Neural crest cell (in vitro differentiated cells): ENCODE measurements around the gene SPINT1. TPM values are rescaled to one million over a fixed set of nuclear protein-coding genes. Genes with fewer than 3 reads are reported as not detected.

Experiments
- DNase-seq: peaks from one replicate; pipeline ENCODE4 v3.0.0; 2021; ENCODE audit warnings: low read depth, mixed read lengths, low spot score
- H3K27ac Mint-ChIP-seq: one replicate; pipeline ENCODE4 v1.8.0; 2021; ENCODE audit warnings: mild to moderate bottlenecking, mixed read lengths; ENCODE audit not compliant: unreplicated experiment
- H3K27me3 Mint-ChIP-seq: 2 replicates; pipeline ENCODE4 v1.8.0; 2021; ENCODE audit warnings: low read depth, mild to moderate bottlenecking, mixed read lengths
- H3K36me3 Mint-ChIP-seq: 2 replicates; pipeline ENCODE4 v1.8.0; 2021; ENCODE audit warnings: low read depth, mild to moderate bottlenecking, mixed read lengths
- H3K4me1 Mint-ChIP-seq: 2 replicates; pipeline ENCODE4 v1.8.0; 2021; ENCODE audit warnings: mixed read lengths
- H3K4me3 Mint-ChIP-seq: one replicate; pipeline ENCODE4 v1.8.0; 2021; ENCODE audit warnings: mild to moderate bottlenecking, mixed read lengths
- H3K9me3 Mint-ChIP-seq: 2 replicates; pipeline ENCODE4 v1.8.0; 2021; ENCODE audit warnings: mixed read lengths
- total RNA-seq: library from RNA; stranded (reverse); gene quantifications from 2 replicates; pipeline ENCODE4 v1.2.1, GENCODE V29; 2021
- TF ChIP-seq, protein P1 (sequence below): fragments of 200-600 bp; sonication (generic); conservative IDR thresholded peaks from 2 replicates; pipeline ENCODE4 v1.5.0; 2021; ENCODE audit warnings: antibody characterized with exemption, mild to moderate bottlenecking

Gene SPINT1
- total RNA-seq, 1 donor from 2014 or later = 1.0 TPM

DNA sequence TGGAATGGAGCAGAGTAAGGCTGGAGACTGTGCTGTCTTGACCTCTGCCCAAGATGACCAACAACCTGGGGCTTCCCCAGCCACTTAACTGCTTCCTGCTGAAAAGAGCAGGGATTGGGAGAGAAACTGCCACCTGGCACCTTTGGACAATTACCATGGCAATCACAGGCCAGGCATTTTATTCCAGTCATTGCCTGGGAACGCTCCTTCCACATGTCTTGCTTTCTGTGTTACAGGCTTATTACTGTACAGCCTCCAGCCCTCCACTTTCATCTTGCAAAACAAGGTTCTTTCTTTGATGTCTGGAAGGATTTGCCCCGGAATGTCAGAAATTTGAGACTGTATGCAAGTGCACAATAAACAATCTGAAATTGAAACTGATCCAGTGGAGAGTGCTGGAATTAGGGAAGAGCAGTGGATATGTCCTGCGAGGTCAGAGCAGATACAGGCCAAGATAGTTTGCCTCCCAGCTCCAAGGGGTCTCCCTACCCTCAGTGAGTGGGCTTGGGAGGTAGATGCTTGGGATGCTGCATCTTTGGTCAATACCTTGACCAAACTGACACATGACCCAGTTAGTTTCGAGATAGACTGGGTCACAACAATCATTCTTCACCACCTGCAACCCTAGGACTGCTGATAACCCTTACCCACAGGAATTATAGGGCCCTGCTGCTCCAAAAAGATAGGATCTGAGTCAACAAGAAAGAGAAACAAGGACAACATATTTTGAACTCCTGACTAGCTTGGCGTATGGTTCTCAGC is 18.0 kb upstream of the SPINT1 start:
- Mint-ChIP-seq H3K4me1 (no peaks in the 10 kb centered on the region), H3K27ac (no peak overlapping the region), H3K27me3 (peaks cover 13% of the 10 kb centered on the region), H3K36me3 (no peaks in the 10 kb centered on the region), H3K4me3 (no peak overlapping the region), H3K9me3 (no peaks in the 10 kb centered on the region)
- TF ChIP-seq, protein P1, sequence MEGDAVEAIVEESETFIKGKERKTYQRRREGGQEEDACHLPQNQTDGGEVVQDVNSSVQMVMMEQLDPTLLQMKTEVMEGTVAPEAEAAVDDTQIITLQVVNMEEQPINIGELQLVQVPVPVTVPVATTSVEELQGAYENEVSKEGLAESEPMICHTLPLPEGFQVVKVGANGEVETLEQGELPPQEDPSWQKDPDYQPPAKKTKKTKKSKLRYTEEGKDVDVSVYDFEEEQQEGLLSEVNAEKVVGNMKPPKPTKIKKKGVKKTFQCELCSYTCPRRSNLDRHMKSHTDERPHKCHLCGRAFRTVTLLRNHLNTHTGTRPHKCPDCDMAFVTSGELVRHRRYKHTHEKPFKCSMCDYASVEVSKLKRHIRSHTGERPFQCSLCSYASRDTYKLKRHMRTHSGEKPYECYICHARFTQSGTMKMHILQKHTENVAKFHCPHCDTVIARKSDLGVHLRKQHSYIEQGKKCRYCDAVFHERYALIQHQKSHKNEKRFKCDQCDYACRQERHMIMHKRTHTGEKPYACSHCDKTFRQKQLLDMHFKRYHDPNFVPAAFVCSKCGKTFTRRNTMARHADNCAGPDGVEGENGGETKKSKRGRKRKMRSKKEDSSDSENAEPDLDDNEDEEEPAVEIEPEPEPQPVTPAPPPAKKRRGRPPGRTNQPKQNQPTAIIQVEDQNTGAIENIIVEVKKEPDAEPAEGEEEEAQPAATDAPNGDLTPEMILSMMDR = no peak
- DNase-seq = no peak

DNA sequence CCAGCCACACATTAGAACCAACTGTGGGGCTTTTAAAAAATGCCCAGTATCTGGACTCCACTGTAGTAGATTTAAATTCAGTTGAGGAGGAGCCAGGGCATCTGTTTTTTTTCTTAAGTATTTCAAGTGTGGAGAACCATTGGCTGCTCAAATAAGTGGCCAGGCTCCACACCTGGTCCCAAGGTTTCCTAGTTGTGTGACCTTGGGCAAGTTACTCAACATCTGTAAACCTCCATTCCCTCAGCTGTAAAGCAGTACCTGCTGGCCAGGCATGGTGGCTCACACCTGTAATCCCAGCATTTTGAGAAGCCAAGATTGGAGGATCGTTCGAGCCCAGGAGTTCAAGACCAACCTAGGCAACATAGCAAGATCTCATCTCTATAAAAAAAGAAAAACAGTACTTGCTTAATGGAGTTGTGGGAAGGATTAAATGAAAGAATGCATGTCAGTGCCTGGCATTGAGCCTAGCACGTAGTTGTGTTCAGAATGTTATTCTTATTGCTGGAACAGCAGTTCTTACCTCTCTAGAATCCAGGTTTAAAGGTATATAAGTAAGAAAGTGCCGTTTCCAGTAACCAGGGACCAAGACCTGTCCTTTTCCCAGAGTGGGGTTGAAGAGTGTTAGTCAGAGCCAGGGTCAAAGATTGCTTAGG is 17.3 kb upstream of the SPINT1 start:
- Mint-ChIP-seq H3K27me3 (peaks cover 13% of the 10 kb centered on the region), H3K4me1 (no peaks in the 10 kb centered on the region), H3K4me3 (no peak overlapping the region), H3K9me3 (no peaks in the 10 kb centered on the region), H3K36me3 (no peaks in the 10 kb centered on the region), H3K27ac (no peak overlapping the region)
- no peak for DNase-seq
- TF ChIP-seq, protein P1 = no peak

DNA sequence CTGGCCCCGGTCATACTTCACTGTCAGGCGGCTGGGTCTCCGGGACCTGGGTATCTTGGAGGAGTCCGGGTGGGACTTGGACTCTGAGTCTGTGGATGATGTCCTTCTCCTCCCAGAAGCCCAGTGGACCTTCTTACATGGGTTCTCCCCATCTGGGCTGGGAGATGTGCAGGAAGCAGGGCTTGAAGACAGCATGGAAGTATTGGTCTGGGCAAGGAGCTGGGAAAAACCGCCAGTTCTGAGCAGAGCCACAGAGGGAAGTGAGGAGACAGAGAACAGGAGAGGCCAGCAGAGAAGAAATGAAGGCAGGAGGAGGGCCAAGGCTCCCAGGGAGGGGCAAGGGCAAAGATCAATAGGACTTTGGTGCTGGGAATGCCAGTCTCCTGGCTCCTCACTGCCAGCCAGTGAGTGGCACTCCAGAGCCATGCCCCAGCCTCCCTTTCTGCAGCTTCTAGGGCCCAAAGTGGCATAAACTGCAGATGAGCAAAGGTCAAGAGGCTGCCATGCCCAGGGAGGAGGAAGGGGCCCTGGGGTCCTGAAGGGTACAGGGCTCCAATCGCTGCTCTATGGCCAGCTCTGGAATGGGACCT is 15.3 kb upstream of the SPINT1 start, which contains the start of gene PPP1R14D:
Gene PPP1R14D, minus strand, starts transcription at position 262 of the 590 bp plus-strand sequence. Its CDS starts 67 bp downstream, at position 195.
- H3K27ac Mint-ChIP-seq = no peak within 1 kb of the TSS
- TF ChIP-seq, protein P1 = no peak

DNA sequence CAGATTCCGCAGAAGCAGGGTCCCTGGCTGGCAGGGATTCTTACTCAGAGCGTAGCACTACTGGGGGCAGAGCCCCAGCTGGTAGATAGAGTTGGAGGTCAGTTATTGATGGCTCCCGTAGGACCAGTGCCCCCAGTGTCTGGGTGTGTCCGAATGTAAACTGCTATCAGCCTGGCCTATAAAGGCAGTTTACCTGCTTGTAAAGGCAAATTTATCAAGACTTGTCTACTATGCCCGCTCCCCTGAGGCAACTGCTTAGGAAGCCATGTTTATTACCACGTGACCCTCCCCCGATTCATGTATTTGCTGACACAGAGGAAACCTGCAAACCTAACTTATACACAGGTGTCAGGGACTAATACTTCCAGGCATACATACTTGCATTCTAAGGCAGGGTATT is 14.7 kb upstream of the SPINT1 start:
- Mint-ChIP-seq H3K27me3 (peaks cover 13% of the 10 kb centered on the region), H3K27ac (no peak overlapping the region), H3K4me3 (no peak overlapping the region), H3K9me3 (no peaks in the 10 kb centered on the region), H3K4me1 (no peaks in the 10 kb centered on the region), H3K36me3 (no peaks in the 10 kb centered on the region)
- TF ChIP-seq, protein P1 = no peak
- DNase-seq = no peak

More for the DNA sequence above, 15.3 kb upstream of the SPINT1 start, which contains the start of gene PPP1R14D:
- Mint-ChIP-seq H3K4me1 (no peaks in the 10 kb centered on the region), H3K9me3 (no peaks in the 10 kb centered on the region), H3K4me3 (no peak within 1 kb of the TSS), H3K36me3 (no peaks in the 10 kb centered on the region), H3K27me3 (peaks cover 13% of the 10 kb centered on the region)
- DNase-seq = no peak

DNA sequence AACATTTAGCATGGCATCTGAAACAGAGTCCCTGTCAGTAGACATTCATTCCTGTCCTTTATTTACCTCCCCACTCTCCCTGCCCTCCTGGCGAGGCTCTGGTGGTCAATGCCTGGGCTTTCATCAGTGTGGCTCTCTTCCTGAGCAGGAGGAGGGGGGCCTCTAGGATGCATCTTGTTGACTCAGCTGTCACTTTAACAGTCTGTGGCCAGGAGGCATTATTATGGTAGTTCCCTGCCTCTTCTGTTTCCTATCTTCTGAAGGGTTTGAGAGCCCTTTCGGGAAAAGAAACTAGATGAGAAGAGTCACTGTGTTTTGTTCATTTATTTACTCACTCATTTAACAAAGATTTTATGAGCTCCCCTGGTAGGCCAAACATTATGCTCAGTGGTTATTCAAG is 13.0 kb upstream of the SPINT1 start:
- no peaks in the 10 kb centered on the region for H3K9me3 Mint-ChIP-seq
- no peak overlapping the region for H3K4me3 Mint-ChIP-seq

More for the DNA sequence above, 13.0 kb upstream of the SPINT1 start:
- Mint-ChIP-seq H3K36me3 (no peaks in the 10 kb centered on the region), H3K27me3 (peaks cover 13% of the 10 kb centered on the region), H3K4me1 (no peaks in the 10 kb centered on the region), H3K27ac (no peak overlapping the region)
- TF ChIP-seq, protein P1 = no peak
- DNase-seq = no peak
